Adipose tissue (tissue), 3 donors: ENCODE results near the gene NEURL2. TPM values are rescaled to one million over a fixed set of nuclear protein-coding genes. Genes with fewer than 3 reads are reported as not detected.

Source experiments
- H3K27ac ChIP-seq: one replicate; pipeline ENCODE4 v1.5.1; 2013; ENCODE audit warnings: low read depth, low read length
- whole genome bisulfite sequencing, 3 donors: extraction: QIAGEN DNeasy Blood & Tissue Kit; methylation state at CpG; one replicate each; pipeline ENCODE4 v1.1.7; 2013; 5-methylcytosine and 5-hydroxymethylcytosine counted together
- polyA plus RNA-seq, 3 donors: library from polyadenylated mRNA; stranded (reverse); fragments of 200-250 nt; gene quantifications; one replicate each; pipeline ENCODE4 v1.2.3, GENCODE V29; 2013
- donor health status: healthy with polysubstance abuse.
- donor health status: Bipolar disorder and iron deficiency.
- donor health status: healthy.

NEURL2 gene
- polyA plus RNA-seq, 3 donors, result 3.2 to 8.0 (median 4.6) TPM

DNA sequence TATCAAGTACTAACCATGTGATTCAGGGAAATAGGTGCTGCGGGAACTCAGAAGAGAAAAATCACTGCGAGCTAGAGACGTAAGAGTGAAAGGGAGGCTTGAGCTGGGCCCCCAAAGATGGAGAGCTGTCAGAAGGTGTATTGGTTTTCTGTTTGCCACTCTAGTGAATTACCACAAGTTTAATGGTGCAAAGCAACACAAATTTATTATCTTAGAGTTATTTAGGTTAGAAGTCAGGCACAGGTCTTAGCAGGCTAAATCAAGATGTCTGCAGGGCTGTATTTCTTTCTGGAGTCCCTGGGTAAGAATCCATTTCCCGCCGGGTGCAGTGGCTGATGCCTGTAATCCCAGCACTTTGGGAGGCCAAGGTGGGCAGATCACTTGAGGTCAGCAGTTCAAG, 31.1 kb downstream of the NEURL2 start:
- 89 to 97% (median 94%) methylated on average over 5 of the region's 5 CpGs for WGBS, 3 donors
- H3K27ac ChIP-seq, result no peak overlapping the region

- WGBS, 3 donors, result 5 to 15% (median 11%) methylated on average over 12 to 13 of the region's 13 CpGs
- H3K27ac ChIP-seq, result no peak overlapping the region
These were observed 33.2 kb downstream of the NEURL2 start for GRCh38 chr20:45857882-45858216.

GRCh38 chr20:45857114-45857881, 33.7 kb downstream of the NEURL2 start, which contains the start of the genes ACOT8 and ZSWIM3:
Gene ACOT8, minus strand, starts transcription at chr20:45857392. Its CDS starts 77 bp downstream, at chr20:45857315.
Gene ZSWIM3, plus strand, starts transcription at chr20:45857614. Its CDS starts 212 bp downstream, at chr20:45857826.
- 0 to 1% (median 0%) methylated on average over 35 to 36 of the region's 36 CpGs for WGBS, 3 donors

DNA sequence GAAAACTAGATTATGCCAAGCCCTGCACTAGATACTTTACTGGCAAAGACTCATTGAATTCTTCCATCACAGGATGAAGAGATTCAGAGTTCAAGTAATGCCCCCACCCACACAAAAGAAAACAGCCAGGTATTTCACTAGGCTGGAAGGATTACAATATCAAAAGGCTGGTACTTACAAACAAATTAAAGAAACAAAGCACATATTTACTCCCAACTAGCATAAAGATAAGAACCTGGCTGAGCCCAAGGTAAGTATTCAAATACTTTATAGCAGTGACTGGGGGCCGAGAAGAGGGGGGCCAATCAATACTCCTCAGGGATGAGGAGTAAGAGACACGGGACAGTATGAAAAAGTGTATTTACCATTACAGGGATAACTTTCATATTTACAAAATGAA, 37.5 kb downstream of the NEURL2 start:
- no peak overlapping the region for H3K27ac ChIP-seq
- WGBS, 3 donors, result 27 to 87% (median 84%) methylated on average over 2 of the region's 2 CpGs

More at GRCh38 chr20:45857114-45857881, 33.7 kb downstream of the NEURL2 start, which contains the start of the genes ACOT8 and ZSWIM3:
- H3K27ac ChIP-seq, result no peak within 1 kb of the TSS

DNA sequence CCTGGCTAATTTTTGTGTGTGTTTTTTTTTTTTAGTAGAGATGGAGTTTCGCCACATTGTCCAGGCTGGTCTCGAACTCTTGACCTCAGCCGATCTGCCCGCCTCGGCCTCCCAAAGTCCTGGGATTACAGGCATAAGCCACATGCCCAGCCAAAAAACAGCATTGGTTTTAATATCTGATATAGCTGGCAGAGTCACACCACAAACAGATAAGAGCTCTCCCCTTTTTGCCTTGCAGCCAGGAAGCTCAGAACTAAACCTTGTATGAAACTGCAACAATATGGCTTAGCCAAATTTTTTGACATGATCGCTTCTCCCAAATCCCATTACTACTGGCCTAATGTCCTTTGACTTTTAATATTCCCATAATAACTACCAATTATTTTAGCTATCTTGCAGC, 38.7 kb downstream of the NEURL2 start:
- no peak overlapping the region for H3K27ac ChIP-seq
- 96 to 99% (median 97%) methylated on average over 6 of the region's 6 CpGs for WGBS, 3 donors

- no peak overlapping the region for H3K27ac ChIP-seq
These were observed 39.5 kb downstream of the NEURL2 start for GRCh38 chr20:45851501-45851900.

DNA sequence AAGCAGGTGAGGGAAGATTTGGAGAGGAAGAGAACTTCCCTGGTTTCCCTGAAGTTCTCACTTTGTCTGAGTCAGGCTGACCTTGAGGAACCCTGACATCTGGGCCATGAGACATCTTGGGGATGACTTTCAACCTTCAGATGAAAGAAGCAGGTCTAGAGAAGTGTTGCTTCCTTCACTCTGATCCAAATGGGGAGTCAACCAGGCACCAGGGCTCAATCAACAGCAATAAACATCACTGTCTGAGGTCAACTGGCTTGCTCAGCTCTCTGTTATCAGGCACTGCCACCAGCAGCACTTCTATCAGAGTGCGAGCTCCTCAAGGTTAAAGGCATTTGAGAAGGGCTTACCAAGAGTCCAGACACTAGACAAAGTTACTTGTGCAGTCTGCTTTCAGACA, 40.1 kb downstream of the NEURL2 start:
- H3K27ac ChIP-seq, result no peak overlapping the region
- WGBS, 3 donors, result 48 to 100% (median 88%) methylated on average over 1 of the region's 1 CpG

- WGBS, 3 donors, result 95 to 100% (median 97%) methylated on average over 2 of the region's 2 CpGs
- H3K27ac ChIP-seq, result no peak overlapping the region
These were observed 40.8 kb downstream of the NEURL2 start for GRCh38 chr20:45850238-45850637.

DNA sequence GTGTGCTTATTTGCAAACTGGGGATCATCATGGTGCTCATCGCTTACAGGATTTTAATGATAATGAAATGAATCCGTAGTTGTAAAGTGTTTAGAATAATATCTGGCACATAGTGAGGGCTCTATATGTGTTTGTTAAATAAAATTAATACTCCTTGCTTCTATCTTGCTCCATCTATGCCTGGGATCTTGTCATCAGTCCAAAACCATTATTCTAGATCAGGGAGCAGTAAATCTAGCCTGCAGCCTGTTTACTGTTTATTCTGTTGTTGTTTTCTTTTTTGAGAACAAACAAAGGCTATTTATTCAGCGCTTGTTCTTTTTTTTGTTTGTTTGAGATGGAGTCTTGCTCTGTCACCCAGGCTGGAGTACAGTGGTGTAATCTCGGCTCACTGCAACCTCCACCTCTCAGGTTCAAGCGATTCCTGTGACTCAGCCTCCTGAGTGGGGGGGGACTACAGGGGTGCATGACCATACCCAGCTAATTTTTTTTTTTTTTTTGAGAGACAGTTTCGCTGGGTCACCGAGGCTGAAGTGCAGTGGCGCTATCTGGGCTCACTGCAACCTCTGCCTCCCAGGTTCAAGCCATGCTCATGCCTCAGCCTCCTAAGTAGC, 41.9 kb downstream of the NEURL2 start:
- WGBS, 3 donors, result 94 to 95% (median 94%) methylated on average over 8 of the region's 8 CpGs
- H3K27ac ChIP-seq, result no peak overlapping the region

- no peak overlapping the region for H3K27ac ChIP-seq
- 93 to 98% (median 96%) methylated on average over 8 of the region's 8 CpGs for WGBS, 3 donors
These were observed 42.6 kb downstream of the NEURL2 start for GRCh38 chr20:45848421-45848820.

GRCh38 chr20:45845452-45845851, 45.6 kb downstream of the NEURL2 start:
- H3K27ac ChIP-seq, result no peak overlapping the region

GRCh38 chr20:45843506-45843905, 47.5 kb downstream of the NEURL2 start:
- 91 to 93% (median 92%) methylated on average over 14 of the region's 14 CpGs for WGBS, 3 donors

GRCh38 chr20:45842169-45842812, 48.7 kb downstream of the NEURL2 start:
- 31 to 68% (median 31%) methylated on average over 5 of the region's 5 CpGs for WGBS, 3 donors
- no peak overlapping the region for H3K27ac ChIP-seq

More at GRCh38 chr20:45843506-45843905, 47.5 kb downstream of the NEURL2 start:
- no peak overlapping the region for H3K27ac ChIP-seq

DNA sequence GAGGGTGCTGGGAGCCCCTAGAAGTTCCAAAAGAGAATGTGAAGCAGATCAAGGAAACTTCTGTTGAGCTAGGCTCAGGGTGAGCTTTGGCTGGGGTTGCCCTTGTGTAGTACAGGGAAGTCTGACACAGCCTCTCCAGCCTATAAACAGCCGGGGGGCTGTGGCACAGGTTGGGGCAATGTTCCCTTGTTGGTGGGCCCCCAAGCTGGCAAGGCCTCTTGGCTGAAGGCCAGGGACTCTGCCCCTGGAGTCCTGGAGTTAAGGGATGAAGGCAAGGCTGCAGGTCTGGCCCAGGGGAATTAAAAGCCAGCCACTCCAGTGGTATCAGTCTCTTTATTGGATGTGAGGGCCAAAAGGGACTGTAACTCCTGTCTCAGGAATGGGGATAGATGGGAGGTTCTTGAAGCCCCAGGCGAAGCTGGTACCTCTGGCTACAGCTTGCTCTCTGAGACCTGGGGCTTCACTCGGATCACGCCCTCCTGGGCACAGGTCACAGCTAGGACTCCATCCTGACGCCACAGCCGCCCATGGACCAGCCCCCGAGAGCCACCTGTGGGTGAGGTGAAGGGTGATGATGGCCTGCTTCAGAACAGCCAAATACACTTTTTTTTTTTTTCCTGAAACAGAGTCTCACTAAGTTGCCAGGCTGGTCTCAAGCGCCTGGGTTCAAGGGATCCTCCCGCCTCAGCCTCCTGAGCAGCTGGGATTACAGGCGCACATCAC, 49.4 kb downstream of the NEURL2 start:
- H3K27ac ChIP-seq, result no peak overlapping the region
- 93 to 94% (median 93%) methylated on average over 10 of the region's 10 CpGs for WGBS, 3 donors

GRCh38 chr20:45840700-45841198, 50.3 kb downstream of the NEURL2 start:
- no peak overlapping the region for H3K27ac ChIP-seq
- 88 to 92% (median 90%) methylated on average over 22 to 25 of the region's 25 CpGs for WGBS, 3 donors
